Right cardiac atrium (tissue), 5 donors: ENCODE data around the gene USE1. TPM values are rescaled to one million over a fixed set of nuclear protein-coding genes. Genes with fewer than 3 reads are reported as not detected.

ENCODE experiments used
- ATAC-seq, 2 donors: fragments of 200-7000 bp; cut with Tn5 transposase; one replicate each; pipeline versions ENCODE4 v1.8.0 to v1.9.1; 2020; ENCODE audit warnings: moderate library complexity in 2 of 2, mild to moderate bottlenecking in 1 of 2
- DNase-seq, 3 donors: peaks; one replicate each; pipeline ENCODE4 v3.0.0-alpha.2; 2020
- H3K27ac ChIP-seq: one replicate; pipeline ENCODE4 v1.5.1; 2013; ENCODE audit warnings: mild to moderate bottlenecking, low read length, control low read depth, moderate library complexity
- H3K27me3 ChIP-seq: one replicate; pipeline ENCODE4 v1.6.1; 2013; ENCODE audit not compliant: control insufficient read depth, insufficient read depth
- H3K4me1 ChIP-seq: one replicate; pipeline ENCODE4 v1.6.1; 2013; ENCODE audit warnings: low read length; ENCODE audit not compliant: control insufficient read depth, insufficient read depth
- H3K4me3 ChIP-seq: one replicate; pipeline ENCODE4 v1.5.1; 2013; ENCODE audit warnings: low read length, control low read depth
- H3K9me3 ChIP-seq: one replicate; pipeline ENCODE4 v1.6.1; 2013; ENCODE audit warnings: low read length; ENCODE audit not compliant: control insufficient read depth
- WGBS: extraction: QIAGEN DNeasy Blood & Tissue Kit; methylation state at CpG from one replicate; pipeline ENCODE4 v1.1.7; 2013; 5-methylcytosine and 5-hydroxymethylcytosine counted together
- intact Hi-C, 4 donors: fragments of 100-400 bp; cut with DNase I; formaldehyde crosslinking; loops; one replicate each; pipeline versions ENCODE4 v1.11.0 to v1.14.0; 2022 to 2023
- polyA plus RNA-seq: library from polyadenylated mRNA; stranded (reverse); fragments of 200-250 nt; gene quantifications from one replicate; pipeline ENCODE4 v1.2.3, GENCODE V29; 2013
- total RNA-seq, 4 donors: library from RNA; stranded (reverse); fragmentation: NEBNext Ultra II Directional; extraction: Animal tissue kit (Norgen Biotek cat#: 25700); gene quantifications; one replicate each; pipeline ENCODE4 v1.2.1, GENCODE V29; 2021
- donor health status: healthy with polysubstance abuse.
- donor health status: DM: no; HTN: yes; CAD: no.
- donor health status: DM: no; HTN: no; CAD: no.
- donor health status: DM: no; HTN: yes; CAD: no; lungs with severe emphysema.
- donor health status: DM: yes; HTN: yes; CAD: no.

The USE1 gene
- total and polyA plus RNA-seq, 5 donors: 19.6 to 49.7 (median 27.9) TPM

DNA sequence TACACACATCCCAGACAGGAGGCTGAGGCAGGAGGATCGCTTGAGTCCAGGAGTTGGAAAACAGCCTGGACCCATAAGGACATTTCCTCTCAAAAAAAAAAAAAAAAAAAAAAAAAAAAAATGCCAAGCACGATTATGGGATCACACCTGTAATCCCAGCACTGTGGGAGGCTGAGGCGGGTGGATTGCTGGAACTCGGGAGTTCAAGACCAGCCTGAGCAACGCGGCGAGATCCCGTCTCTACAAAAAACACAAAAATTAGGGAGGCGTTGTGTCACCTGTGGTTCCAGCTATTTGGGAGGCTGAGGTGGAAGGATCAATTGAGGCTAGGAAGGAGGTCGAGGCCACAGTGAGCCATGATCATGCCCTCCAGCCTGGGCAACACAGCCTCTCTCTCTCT is 9.9 kb downstream of the USE1 start:
- no peak overlapping the region for H3K4me3 ChIP-seq

GRCh38 chr19:17226002-17226933 is 11.1 kb downstream of the USE1 start, which contains the start of gene OCEL1:
Gene OCEL1, plus strand, starts transcription at chr19:17226226. Its CDS starts 22 bp downstream, at chr19:17226248.
- DNase-seq: peak; percentile 99 to 100 (median 99)
- intact Hi-C loops: no loop called here

More for the DNA sequence above, 9.9 kb downstream of the USE1 start:
- ATAC-seq: no peak
- intact Hi-C loops: no loop called here
- Histone ChIP-seq H3K27ac (no peak overlapping the region), H3K4me1 (no peaks in the 10 kb centered on the region), H3K9me3 (no peaks in the 10 kb centered on the region), H3K27me3 (no peaks in the 10 kb centered on the region)
- no peak for DNase-seq
- 86% methylated on average over 10 of the region's 10 CpGs for WGBS

GRCh38 chr19:17227798-17228367 is 12.7 kb downstream of the USE1 start:
- Histone ChIP-seq H3K9me3 (no peaks in the 10 kb centered on the region), H3K27ac (no peak overlapping the region), H3K27me3 (no peaks in the 10 kb centered on the region), H3K4me1 (no peaks in the 10 kb centered on the region), H3K4me3 (no peak overlapping the region)
- intact Hi-C loops: no loop called here
- WGBS: 70% methylated on average over 13 of the region's 13 CpGs
- no peak for ATAC-seq
- peak in 1 of 3 donors; percentile 50 for DNase-seq

More at GRCh38 chr19:17226002-17226933, 11.1 kb downstream of the USE1 start, which contains the start of gene OCEL1:
- ATAC-seq: peak; percentile 97 to 98
- Histone ChIP-seq H3K4me1 (no peaks in the 10 kb centered on the region), H3K27ac (peak within 1 kb of the TSS; percentile 97), H3K4me3 (peak within 1 kb of the TSS; percentile 86), H3K27me3 (no peaks in the 10 kb centered on the region), H3K9me3 (no peaks in the 10 kb centered on the region)
- WGBS: under 1% methylated on average over 90 of the region's 90 CpGs

- ATAC-seq: no peak
- H3K9me3 ChIP-seq: no peaks in the 10 kb centered on the region
- intact Hi-C loops: no loop called here
- H3K4me1 ChIP-seq: no peaks in the 10 kb centered on the region
- 96% methylated on average over 3 of the region's 3 CpGs for WGBS
- H3K27ac ChIP-seq: no peak overlapping the region
- no peak for DNase-seq
- no peaks in the 10 kb centered on the region for H3K27me3 ChIP-seq
- no peak overlapping the region for H3K4me3 ChIP-seq
Measured at GRCh38 chr19:17229890-17230289, 14.7 kb downstream of the USE1 start.

DNA sequence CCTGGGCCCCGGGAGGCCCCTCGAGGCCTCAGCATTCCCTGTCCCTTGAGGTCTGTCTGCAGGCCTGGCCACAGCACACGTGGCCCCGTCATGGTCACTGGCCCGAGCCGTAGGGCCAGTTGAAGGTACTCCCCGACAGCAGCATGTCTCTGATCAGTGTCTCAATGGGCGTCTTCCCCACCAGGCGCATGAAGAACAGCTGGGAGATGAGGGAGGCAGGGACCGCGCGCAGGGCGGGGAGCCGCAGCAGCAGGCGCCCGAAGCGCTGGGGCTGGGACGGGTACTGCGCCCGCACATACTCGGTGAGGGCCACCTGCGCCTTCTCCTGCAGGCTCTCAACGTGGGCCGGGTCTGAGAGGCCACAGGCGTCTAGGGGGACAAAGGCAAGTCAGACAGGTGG is 17.1 kb downstream of the USE1 start:
- H3K27me3 ChIP-seq: no peaks in the 10 kb centered on the region
- no peaks in the 10 kb centered on the region for H3K9me3 ChIP-seq
- ATAC-seq: no peak
- H3K27ac ChIP-seq: no peak overlapping the region
- H3K4me1 ChIP-seq: peaks cover 1% of the 10 kb centered on the region
- no peak overlapping the region for H3K4me3 ChIP-seq
- intact Hi-C loops: no loop called here
- 86% methylated on average over 25 of the region's 25 CpGs for WGBS
- DNase-seq: peak in 1 of 3 donors; percentile 57

- 29% methylated on average over 11 of the region's 11 CpGs for WGBS
- peak; percentile 73 to 79 for ATAC-seq
- Histone ChIP-seq H3K27me3 (no peaks in the 10 kb centered on the region), H3K4me1 (peaks cover 1% of the 10 kb centered on the region), H3K9me3 (no peaks in the 10 kb centered on the region), H3K4me3 (peak overlapping the region; percentile 57), H3K27ac (no peak overlapping the region)
- DNase-seq: peak; percentile 63 to 86 (median 84)
- intact Hi-C loops: no loop called here
Measured at GRCh38 chr19:17234911-17235299, 19.7 kb downstream of the USE1 start.

DNA sequence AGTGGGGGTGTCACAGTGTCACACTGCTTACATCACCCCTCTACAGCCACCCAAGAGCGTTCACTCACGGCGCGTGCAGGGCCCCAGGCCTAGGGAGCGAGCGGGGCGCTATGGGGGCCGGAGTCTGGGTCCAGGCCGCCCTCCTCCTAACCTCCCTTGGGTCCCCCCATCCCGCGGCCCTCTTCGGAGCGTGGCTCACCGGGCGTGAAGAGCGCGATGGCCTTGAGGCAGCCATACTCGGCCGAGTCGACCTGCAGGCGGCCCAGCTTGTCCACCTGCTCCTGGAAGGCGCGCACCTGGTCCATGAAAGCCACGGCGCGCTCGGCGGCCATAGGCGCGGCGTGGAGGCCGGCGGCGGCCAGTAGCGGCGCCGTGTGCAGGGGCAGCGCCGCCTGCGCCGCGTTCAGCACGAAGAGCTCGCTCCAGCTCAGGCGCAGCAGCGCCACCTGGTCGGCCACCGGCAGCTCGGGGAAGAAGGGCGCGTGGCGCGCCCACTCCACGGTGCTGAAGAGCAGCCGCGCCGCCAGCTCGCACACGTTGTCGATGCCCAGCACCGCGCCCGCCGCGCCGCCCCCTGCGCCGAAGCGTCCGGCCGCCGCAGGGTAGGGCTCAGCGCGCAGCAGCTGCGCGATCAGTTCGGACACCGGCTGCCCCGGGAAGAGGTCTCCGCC is 20.3 kb downstream of the USE1 start:
- intact Hi-C loops: no loop called here

GRCh38 chr19:17235971-17236777 is 21.0 kb downstream of the USE1 start:
- DNase-seq: peak in 2 of 3 donors; percentile 69 to 79
- no peak overlapping the region for H3K27ac ChIP-seq
- WGBS: 7% methylated on average over 24 of the region's 27 CpGs
- H3K4me1 ChIP-seq: peaks cover 1% of the 10 kb centered on the region
- peak; percentile 17 to 32 for ATAC-seq
- no peaks in the 10 kb centered on the region for H3K27me3 ChIP-seq
- intact Hi-C loops: no loop called here
- peak overlapping the region; percentile 57 for H3K4me3 ChIP-seq
- no peaks in the 10 kb centered on the region for H3K9me3 ChIP-seq

More for the DNA sequence above, 20.3 kb downstream of the USE1 start:
- Histone ChIP-seq H3K9me3 (no peaks in the 10 kb centered on the region), H3K27me3 (no peaks in the 10 kb centered on the region), H3K27ac (peak overlapping the region; percentile 27), H3K4me1 (peaks cover 1% of the 10 kb centered on the region), H3K4me3 (peak overlapping the region; percentile 57)
- peak; percentile 87 to 88 for ATAC-seq
- peak; percentile 80 to 92 (median 90) for DNase-seq
- WGBS: 3% methylated on average over 80 of the region's 80 CpGs

DNA sequence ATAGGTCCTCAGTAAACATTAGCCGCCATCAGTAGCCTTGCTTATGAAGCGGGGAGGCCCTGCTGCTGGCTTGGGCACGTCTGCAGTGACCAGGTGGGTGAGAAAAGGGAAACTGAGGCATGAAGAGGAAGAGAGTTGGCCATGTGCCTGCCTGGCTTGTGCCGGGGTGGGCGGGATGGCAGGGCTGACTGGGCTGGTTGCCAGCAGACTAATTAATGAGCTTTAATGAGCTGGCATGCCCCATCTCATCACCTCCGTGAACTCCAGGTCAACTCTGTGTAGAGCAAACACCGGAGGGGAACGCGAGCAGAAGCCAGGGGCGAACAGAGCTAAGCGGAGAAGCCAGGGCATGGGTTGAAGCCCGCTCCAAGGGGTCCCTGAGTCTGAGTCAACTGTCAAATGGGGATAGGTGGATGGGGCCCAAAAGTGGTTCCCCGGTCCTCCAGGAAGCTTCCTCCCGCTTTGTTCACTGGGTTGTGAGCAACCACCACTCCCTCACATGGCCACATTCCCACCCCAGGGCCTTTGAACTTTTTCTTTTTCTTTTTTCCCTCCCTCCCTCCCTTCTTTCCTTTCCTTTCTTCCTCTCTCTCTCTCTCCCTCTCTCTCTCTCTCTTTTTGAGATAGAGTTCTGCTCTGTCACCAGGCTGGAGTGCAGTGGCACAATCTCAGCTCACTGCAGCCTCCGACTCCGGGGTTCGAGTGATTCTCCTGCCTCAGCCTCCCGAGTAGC is 21.8 kb downstream of the USE1 start:
- 87% methylated on average over 18 of the region's 18 CpGs for WGBS
- Histone ChIP-seq H3K27ac (no peak overlapping the region), H3K4me3 (no peak overlapping the region), H3K27me3 (no peaks in the 10 kb centered on the region), H3K9me3 (no peaks in the 10 kb centered on the region), H3K4me1 (peaks cover 1% of the 10 kb centered on the region)
- peak in 1 of 3 donors; percentile 62 for DNase-seq
- intact Hi-C loops: no loop called here
- no peak for ATAC-seq
